GM18526 (cell line): ENCODE measurements around the gene KNDC1.

Experiments
- POLR2A ChIP-seq: IDR thresholded peaks from 3 replicates; pipeline ENCODE4 v1.6.1; 2011; ENCODE audit not compliant: insufficient read length; ENCODE audit errors: extremely low read depth

The KNDC1 gene, protein sequence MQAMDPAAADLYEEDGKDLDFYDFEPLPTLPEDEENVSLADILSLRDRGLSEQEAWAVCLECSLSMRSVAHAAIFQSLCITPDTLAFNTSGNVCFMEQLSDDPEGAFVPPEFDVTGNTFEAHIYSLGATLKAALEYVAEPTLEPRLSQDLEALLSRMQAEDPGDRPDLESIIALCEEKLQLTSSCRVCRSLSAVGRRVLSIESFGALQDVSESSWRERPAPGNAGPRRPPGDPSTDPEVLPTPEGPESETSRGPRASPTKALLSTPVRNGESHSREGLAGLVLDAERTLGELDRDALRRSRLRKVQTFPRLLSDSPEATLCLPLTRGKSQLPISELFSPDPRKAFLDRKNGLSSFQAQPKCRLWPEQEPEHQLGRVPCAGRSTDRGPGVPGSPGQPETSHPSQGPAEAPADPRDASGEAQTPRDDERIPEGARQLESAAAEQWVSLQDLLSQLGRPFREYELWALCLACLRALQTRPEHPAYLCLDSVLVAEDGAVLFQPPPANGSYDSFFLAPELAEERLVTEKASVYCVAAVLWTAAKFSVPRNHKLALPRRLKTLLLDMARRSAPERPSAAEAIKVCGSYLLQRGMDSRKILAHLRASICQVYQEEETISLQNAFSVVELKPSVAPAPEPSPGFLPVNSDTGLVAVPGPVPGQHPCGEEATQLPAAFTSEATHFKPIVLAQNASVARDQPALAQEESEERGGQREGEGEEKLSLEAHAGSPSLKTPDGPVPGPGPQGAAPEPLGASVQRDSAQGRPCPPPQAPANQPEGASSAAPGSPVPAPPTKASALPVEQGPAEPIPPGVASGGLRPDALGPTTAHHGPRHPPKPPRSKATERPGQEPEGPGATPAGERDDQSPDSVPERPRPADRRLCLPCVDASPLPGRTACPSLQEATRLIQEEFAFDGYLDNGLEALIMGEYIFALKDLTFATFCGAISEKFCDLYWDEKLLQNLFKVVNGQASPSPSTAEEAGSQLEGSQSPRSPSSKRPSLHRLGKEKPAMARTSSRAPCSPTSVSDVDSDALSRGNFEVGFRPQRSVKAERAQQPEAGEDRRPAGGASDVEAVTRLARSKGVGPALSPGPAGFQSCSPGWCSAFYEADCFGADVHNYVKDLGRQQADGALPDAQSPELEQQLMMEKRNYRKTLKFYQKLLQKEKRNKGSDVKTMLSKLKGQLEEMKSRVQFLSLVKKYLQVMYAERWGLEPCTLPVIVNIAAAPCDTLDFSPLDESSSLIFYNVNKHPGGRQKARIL (N-terminal part only)

DNA sequence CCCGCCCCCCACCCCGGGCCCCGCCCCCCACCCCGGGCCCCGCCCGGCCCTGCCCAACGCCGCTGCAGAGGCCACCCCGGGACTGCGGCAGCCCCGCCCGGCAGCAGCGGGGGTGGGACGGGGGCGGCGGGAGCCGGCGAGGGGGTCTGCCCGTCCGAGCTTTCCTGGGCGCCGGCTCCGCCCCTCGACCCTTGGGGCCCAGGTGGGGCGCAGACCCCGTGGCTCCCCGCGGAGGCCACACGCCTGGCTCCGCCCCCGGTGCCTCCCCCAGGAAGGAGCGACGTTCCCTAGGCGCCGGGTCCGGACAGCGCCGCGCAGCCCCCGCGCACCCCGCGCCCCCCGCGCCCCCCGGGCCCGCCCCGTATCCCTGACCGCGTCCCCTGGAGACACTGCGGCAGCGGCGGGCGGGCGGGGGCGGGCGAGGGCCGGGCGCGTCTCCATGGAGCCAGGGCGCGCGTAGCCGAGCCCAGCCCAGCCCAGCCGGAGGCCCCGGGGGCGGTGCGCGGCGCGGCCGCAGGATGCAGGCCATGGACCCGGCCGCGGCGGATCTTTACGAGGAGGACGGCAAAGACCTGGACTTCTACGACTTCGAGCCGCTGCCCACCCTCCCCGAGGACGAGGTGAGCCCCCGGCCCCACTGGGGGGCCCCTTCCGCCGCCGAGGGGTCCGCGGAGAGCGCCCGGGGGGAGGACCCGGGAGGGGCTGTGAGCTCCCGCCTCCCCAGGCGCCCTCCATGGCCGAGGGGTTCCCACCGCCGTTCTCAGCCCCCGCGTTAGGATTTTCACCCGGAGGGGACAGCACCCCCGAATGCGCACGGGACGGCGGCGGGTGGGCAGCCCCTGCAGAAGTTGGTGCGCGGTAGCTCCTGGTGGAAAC, at the start of gene KNDC1:
TSS of gene KNDC1 (plus strand) at position 270 of the 876 bp plus-strand sequence. CDS start at position 519, 249 bp downstream.
- no peak for TF ChIP-seq POLR2A

DNA sequence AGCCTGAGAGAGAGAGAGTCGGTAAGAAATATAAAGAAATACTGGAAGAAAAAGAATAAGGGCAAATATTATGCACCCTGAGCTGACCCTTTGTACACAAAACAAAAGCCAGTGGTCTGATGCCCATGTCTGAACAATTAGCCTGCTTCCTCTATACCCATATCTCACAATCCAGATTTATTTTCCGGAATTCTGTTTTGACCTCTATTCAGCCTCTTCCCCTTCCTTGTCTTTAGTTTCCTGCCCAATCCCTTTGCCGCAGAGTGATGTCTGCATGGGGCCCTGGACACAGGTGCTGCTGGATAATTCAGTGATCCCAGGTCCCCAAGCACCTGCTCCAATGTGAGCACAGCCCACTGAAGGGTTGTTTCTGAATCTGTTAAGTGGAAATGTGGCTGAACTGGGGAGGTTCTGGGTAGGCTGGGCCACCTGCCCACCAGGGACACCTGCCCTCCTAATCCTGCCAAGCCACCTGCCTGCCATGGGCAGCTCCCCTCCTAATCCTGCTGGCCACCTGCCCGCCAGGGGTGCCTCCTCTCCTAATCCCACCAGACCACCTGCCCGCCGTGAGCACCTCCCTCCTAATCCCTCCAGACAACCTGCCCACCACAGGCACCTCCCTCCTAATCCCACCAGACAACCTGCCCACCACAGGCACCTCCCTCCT, 49.3 kb upstream of the KNDC1 start:
- no peak for TF ChIP-seq POLR2A

DNA sequence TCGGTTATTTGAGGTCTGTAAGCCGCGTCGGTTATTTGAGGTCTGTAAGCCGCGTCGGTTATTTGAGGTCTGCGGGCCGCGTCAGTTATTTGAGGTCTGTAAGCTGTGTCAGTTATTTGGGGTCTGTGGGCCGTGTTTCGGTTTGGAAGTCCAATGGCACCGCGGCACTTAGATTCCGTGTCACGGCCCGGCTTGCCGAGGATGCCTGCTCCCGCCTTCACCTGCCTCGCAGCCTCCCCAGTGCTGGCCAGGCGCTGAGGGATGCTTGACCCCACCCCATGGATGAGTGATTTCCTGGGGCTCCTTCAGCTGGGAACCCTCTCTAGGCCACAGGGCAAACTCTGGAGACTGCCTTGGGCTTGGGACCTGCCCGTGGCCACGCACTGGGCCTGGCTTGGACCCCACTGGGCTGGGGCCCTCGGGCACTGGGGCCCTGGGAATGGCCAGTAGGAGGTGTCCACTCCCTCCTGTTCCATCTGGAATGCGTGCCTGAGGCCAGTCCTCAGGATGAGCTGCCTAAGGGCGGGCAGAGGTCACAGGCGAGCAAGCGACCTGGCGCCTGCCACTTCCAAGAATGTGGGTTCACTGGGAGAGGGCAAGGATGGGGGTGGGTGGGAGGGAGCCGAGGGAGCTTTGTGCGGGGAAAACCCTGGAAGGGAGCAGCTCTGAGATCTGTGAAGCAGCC, 46.7 kb upstream of the KNDC1 start:
- TF ChIP-seq POLR2A: no peak

DNA sequence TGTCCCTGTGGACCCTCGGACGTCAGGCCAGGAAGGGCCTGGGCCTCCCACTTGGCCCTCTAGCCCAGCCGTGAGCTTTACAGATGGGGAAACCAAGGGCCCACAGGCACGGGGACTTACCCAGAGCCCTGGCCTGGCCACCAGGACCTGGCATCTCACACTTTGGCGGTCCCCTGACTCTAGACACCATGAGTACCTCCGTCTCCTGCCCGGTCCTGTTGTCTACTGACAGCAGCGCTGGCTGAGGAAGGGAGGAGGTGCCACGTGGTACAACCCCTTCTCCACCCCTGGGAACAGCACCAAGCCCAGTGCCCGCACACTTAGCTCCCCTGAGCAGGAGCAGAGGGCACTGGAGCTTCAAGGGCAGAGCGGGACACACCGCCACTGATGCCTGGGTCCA, 46.2 kb upstream of the KNDC1 start:
- TF ChIP-seq POLR2A: no peak

DNA sequence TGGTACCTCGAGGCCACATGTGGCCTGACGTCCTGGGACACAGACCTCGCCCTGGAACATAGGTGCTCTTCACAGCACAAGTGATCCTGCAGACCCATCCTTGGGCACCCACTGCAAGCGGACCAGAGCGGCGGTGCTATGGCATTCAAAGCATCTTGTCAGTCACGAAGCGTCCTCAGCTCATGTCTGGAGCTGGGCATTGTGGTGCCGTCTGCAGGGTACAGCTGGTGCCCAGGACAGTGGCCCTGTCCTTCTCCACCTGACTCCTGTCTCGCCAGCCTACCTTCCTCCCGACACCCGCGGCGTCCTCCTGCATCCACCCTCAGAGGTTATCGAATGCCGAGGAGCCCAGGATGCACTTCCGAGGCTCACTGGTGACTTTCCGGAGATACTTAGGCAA, 45.8 kb upstream of the KNDC1 start:
- no peak for TF ChIP-seq POLR2A

DNA sequence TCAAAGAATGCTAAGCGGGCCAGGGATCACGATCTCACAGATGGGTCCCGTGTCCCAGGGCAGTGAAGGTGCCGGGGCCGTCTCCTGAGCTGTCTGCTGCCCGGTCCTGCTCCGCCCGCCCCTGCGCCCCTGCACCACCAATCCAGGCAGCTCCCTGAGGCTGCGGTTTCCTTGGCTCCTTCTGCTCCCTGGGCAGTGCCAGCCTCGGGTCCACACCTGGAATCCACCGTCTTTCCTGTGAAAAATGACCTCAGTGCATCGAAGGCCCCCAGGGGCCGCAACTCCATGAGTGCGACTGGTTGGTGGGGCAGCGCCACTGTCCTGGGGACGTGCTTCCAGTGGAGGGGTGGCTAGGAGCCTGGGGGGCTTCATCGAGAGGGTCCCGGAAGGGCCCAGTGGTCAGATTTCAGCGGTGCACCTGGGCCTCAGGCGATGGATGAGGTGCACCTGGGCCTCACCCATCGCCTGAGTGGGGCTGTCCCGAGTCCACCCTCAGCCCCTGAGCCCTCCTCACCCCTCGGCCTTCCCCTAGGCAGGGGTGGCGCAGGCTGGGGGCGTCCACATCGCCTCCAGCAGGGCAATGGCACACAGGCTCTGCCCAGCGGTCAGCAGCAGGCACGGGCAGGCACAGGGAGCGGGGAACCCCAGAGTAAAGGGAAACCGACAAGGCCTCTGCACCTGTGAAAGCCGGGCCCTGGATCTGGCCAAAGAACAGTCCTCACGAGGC, 45.1 kb upstream of the KNDC1 start:
- TF ChIP-seq POLR2A: no peak

DNA sequence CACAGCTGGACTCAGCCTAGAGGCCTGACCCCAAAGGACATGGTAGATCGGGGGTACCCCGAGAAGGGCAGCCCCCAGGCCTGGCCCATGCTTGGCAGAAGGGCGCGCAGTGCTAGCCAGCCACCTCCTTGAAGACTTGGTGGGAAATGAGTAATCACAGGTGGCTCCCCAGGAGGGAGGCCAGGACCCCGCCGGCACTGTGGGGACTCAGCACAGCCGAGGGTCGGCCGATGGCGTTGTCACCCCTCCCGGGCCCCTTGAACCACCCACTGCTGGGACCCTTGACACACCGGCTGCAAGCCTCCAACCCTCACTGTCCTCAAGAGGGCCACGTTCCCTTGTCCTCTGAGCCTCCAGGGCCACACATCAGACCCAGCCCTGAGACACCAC, 44.6 kb upstream of the KNDC1 start:
- TF ChIP-seq POLR2A: no peak

DNA sequence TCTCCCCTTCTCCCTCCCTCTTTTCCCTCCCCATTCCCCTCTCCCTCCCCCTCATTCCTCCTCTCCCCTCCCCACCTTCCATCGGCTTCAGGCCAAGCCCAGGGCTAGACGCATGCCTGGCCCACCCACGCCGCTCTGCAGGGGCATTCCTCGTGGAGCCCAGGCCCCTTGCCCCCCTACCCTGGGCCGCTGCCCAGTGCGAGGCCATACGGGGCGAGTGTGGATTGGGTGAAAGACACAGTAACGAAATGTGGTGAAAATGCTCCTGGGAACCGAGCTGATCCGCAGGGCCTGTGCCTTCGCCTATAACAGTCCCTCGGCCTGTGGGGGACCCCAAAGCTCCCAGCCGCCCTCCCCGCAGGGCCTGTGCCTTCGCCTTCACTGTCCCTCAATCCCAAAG, 44.0 kb upstream of the KNDC1 start:
- TF ChIP-seq POLR2A: no peak

DNA sequence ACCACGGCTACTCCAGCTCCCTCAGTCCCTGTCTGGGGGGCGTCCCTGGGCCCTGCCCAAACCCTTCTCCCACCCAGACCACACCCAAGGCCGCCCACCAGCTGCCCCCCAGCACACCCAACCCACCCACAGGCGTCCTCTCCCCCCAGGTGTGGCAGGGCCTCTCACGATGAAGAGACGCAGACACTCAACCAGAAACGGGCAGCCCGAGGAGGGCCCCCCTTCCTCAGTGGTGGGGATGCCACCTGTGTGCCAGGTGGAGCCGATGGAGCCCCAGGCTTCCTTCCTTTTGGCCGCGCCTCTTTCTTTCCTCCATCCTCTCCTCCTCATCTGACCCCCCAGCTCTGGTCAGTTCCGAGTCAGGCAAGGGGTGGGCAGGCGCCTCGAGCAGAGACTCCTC, 43.6 kb upstream of the KNDC1 start:
- no peak for TF ChIP-seq POLR2A

DNA sequence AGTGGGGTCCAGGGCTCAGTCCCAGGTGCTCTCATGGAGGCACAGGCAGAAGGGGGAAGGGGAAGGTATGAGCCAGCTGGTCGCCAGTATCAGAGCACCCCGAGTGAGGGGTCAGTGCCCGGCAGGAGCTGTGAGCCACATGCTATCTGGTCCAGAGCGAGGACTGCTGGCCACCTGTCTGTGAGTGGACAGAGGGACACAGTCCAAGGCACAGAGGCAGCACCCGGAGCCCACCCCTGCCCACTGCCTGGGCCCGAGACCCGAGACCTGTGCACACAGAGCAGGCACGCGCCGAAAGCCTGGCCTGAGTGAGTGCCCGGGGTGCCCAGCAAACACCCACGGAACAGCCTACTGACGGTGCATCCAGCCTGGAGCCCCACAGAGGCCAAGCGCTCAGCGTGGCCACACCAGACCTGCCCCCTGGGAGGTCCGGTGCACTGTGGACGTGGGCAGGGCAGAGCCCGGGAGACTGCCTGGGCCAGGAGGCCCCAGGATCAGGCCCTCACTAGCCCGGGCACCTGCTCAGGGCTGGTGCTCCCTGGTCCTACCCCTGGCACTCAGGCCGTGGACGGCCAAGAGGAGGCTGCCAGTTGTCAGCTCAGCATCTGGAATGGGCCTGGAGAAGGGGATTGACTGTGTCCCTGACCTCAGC, 42.9 kb upstream of the KNDC1 start:
- TF ChIP-seq POLR2A: no peak

DNA sequence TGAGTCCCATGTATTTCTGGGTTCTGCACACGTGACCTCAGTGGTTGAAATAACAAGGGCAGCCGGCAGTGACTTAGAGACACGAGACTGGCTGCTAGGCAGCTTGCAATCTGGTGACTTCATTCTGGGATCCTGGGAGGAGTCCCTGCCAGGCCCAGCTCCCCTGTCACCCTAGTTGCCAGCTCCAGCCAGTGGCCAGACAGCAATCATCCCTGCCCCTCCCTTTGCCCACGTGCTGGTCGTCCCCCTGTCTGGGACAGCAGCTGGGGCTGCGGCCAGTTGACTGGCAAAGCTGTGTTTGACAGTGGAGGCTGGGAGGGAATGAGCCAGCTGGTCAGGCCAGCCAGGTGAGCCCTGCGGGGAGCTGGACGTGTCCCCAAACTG, 42.3 kb upstream of the KNDC1 start:
- TF ChIP-seq POLR2A: no peak

DNA sequence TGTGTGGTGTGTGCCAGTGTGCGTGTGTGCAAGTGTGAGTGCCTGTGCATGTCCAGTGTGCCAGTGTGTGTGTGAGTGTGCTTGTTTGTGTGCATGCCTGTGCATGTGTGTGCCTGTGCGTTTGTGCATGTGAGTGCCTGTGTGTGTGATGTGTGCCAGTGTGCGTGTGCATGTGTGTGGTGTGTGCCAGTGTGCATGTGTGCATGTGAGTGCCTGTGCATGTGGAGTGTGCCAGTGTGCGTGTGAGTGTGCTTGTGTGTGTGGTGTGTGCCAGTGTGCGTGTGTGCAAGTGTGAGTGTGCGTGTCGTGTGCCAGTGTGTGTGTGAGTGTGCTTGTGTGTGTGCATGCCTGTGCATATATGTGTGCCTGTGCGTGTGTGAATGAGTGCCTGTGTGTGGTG, 38.5 kb upstream of the KNDC1 start:
- TF ChIP-seq POLR2A: no peak
